OCI-LY7 (cell line): Measurements from ENCODE around the gene SEMA3C.

Experiments used
- CTCF ChIP-seq: fragments of 200-600 bp; sonication (generic); conservative IDR thresholded peaks from 2 replicates; pipeline ENCODE4 v1.5.1; 2014; ENCODE audit warnings: mild to moderate bottlenecking, antibody characterized with exemption, low read length, moderate library complexity, mixed read lengths
- EZH2phosphoT487 ChIP-seq: fragments of 200-600 bp; sonication (generic); IDR thresholded peaks from 2 replicates; pipeline ENCODE4 v1.6.1; 2018; ENCODE audit warnings: low read depth, borderline replicate concordance, mild to moderate bottlenecking, mixed run types, antibody characterized with exemption, low read length, moderate library complexity, mixed read lengths

DNA sequence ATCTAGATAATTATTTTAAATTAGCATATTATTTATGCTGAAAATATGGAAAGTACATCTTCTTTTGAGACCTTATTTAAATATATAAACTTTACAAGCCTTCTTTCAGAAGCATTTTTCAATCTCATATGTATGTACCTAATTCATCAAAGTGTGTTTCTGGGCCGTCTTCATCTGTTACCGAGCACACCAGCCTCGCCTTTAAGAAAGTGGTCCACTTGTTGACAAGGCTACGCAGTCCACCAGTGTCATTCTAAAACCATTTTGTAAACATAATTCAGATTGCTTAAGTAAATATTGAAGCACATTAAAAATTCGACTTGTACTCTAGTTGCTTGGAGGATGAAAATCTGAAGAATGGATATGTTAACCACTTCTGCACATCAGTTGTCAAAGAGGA, 116.3 kb downstream of the SEMA3C start:
- no peak for TF ChIP-seq CTCF
- no peak for TF ChIP-seq EZH2phosphoT487
